Astrocyte (in vitro differentiated cells and primary cell): ENCODE results near the gene MFSD11. TPM values are rescaled to one million over a fixed set of nuclear protein-coding genes. Genes with fewer than 3 reads are reported as not detected.

ENCODE experiments used
- DNase-seq: peaks from one replicate; pipeline ENCODE4 v3.0.0-alpha.2; 2010; ENCODE audit warnings: low read depth
- FAIRE-seq: peaks from 2 replicates; lab custom pipeline; 2011; peaks lifted over from hg19 to GRCh38; lab: Jason Lieb, UNC
- H2AFZ ChIP-seq: 2 replicates; pipeline ENCODE4 v1.6.0; 2012; ENCODE audit warnings: low read depth, low read length, inconsistent platforms
- H3K27ac ChIP-seq: 2 replicates; pipeline ENCODE4 v1.5.1; 2011; ENCODE audit warnings: low read depth, low read length, inconsistent platforms
- H3K27me3 ChIP-seq: 2 replicates; pipeline ENCODE4 v1.6.0; 2011; ENCODE audit warnings: low read length, inconsistent platforms; ENCODE audit not compliant: insufficient read depth
- H3K36me3 ChIP-seq: 2 replicates; pipeline ENCODE4 v1.5.1; 2011; ENCODE audit warnings: low read length, inconsistent platforms; ENCODE audit not compliant: insufficient read depth
- H3K4me1 ChIP-seq: 2 replicates; pipeline ENCODE4 v1.5.1; 2011; ENCODE audit warnings: low read length, inconsistent platforms; ENCODE audit not compliant: insufficient read depth
- H3K4me2 ChIP-seq: 2 replicates; pipeline ENCODE4 v1.6.0; 2012; ENCODE audit warnings: low read length, inconsistent platforms
- H3K4me3 ChIP-seq: 2 replicates; pipeline ENCODE4 v1.5.1; 2011; ENCODE audit warnings: low read depth, mild to moderate bottlenecking, low read length, inconsistent platforms; ENCODE audit not compliant: insufficient read depth
- H3K79me2 ChIP-seq: 2 replicates; pipeline ENCODE4 v1.6.0; 2012; ENCODE audit warnings: mild to moderate bottlenecking, low read length, inconsistent platforms; ENCODE audit not compliant: insufficient read depth
- H3K9ac ChIP-seq: 2 replicates; pipeline ENCODE4 v1.6.0; 2012; ENCODE audit warnings: mild to moderate bottlenecking, low read length, inconsistent platforms
- H3K9me3 ChIP-seq: 2 replicates; pipeline ENCODE4 v1.5.1; 2012; ENCODE audit warnings: low read depth, mild to moderate bottlenecking, low read length, inconsistent platforms; ENCODE audit not compliant: insufficient read depth
- H4K20me1 ChIP-seq: 2 replicates; pipeline ENCODE4 v1.6.0; 2012; ENCODE audit warnings: low read length, inconsistent platforms; ENCODE audit not compliant: insufficient read depth
- H3K27ac Mint-ChIP-seq: one replicate; pipeline ENCODE4 v1.8.0; 2021; ENCODE audit warnings: mild to moderate bottlenecking, mixed read lengths; ENCODE audit not compliant: unreplicated experiment
- H3K27me3 Mint-ChIP-seq: one replicate; pipeline ENCODE4 v1.8.0; 2021; ENCODE audit warnings: low read depth, mixed read lengths; ENCODE audit not compliant: unreplicated experiment
- H3K36me3 Mint-ChIP-seq: one replicate; pipeline ENCODE4 v1.8.0; 2021; ENCODE audit warnings: low read depth, mixed read lengths; ENCODE audit not compliant: unreplicated experiment
- H3K4me1 Mint-ChIP-seq: one replicate; pipeline ENCODE4 v1.8.0; 2021; ENCODE audit warnings: low read depth, mixed read lengths; ENCODE audit not compliant: unreplicated experiment
- H3K4me3 Mint-ChIP-seq: one replicate; pipeline ENCODE4 v1.8.0; 2021; ENCODE audit warnings: mild to moderate bottlenecking, moderate library complexity, mixed read lengths; ENCODE audit not compliant: unreplicated experiment
- H3K9me3 Mint-ChIP-seq: one replicate; pipeline ENCODE4 v1.8.0; 2021; ENCODE audit warnings: mild to moderate bottlenecking, mixed read lengths; ENCODE audit not compliant: unreplicated experiment
- EZH2 ChIP-seq: IDR thresholded peaks from 2 replicates; pipeline ENCODE4 v1.6.1; 2012; ENCODE audit warnings: mild to moderate bottlenecking, low read length, inconsistent platforms; ENCODE audit not compliant: insufficient read depth
- total RNA-seq: library from RNA; stranded (reverse); gene quantifications from 2 replicates; pipeline ENCODE4 v1.2.1, GENCODE V29; 2021
- TF ChIP-seq, protein P1 (sequence below): IDR thresholded peaks from 2 replicates; pipeline ENCODE4 v1.5.1; 2011; ENCODE audit warnings: low read depth, mild to moderate bottlenecking, inconsistent platforms, low read length, moderate library complexity; ENCODE audit not compliant: insufficient read depth

Gene MFSD11
- total RNA-seq, 1 donor from 2014 or later, result 20.9 TPM

DNA sequence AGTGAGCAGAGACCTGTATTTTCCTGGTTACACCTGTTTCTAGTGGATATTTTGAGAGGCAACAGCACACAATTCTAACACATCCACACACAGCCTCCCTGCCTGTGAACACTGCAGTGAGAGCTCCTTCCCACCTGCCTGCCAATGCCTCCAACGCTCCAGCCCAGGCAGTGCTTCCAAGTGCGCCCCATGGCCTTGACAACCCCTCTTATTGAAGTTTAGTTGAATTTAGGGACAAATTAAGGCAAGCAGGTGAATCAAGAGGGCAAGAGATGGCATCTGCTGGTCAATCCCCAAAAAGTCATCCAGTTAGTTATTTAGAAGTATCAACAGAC, 22.5 kb upstream of the MFSD11 start:
- Histone ChIP-seq H3K4me1 (peaks cover 38% of the 10 kb centered on the region), H3K9me3 (no peaks in the 10 kb centered on the region), H3K4me3 (no peak overlapping the region), H3K4me2 (peak overlapping the region; percentile 78), H3K79me2 (peaks cover 48% of the 10 kb centered on the region), H2AFZ (no peak overlapping the region), H4K20me1 (peaks cover 65% of the 10 kb centered on the region), H3K36me3 (peaks cover 38% of the 10 kb centered on the region), H3K27ac (peak overlapping the region; percentile 99), H3K27me3 (no peaks in the 10 kb centered on the region), H3K9ac (peak overlapping the region; percentile 86)
- no peaks in the 10 kb centered on the region for H3K27me3 Mint-ChIP-seq
- TF ChIP-seq, protein P1, sequence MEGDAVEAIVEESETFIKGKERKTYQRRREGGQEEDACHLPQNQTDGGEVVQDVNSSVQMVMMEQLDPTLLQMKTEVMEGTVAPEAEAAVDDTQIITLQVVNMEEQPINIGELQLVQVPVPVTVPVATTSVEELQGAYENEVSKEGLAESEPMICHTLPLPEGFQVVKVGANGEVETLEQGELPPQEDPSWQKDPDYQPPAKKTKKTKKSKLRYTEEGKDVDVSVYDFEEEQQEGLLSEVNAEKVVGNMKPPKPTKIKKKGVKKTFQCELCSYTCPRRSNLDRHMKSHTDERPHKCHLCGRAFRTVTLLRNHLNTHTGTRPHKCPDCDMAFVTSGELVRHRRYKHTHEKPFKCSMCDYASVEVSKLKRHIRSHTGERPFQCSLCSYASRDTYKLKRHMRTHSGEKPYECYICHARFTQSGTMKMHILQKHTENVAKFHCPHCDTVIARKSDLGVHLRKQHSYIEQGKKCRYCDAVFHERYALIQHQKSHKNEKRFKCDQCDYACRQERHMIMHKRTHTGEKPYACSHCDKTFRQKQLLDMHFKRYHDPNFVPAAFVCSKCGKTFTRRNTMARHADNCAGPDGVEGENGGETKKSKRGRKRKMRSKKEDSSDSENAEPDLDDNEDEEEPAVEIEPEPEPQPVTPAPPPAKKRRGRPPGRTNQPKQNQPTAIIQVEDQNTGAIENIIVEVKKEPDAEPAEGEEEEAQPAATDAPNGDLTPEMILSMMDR, result no peak
- no peak for TF ChIP-seq EZH2
- no peak for DNase-seq
- FAIRE-seq, result no peak
- H3K9me3 Mint-ChIP-seq, result no peaks in the 10 kb centered on the region
- H3K4me1 Mint-ChIP-seq, result peaks cover 25% of the 10 kb centered on the region
- H3K4me3 Mint-ChIP-seq, result peak overlapping the region; percentile 36
- H3K27ac Mint-ChIP-seq, result peak overlapping the region; percentile 97
- peaks cover 14% of the 10 kb centered on the region for H3K36me3 Mint-ChIP-seq

DNA sequence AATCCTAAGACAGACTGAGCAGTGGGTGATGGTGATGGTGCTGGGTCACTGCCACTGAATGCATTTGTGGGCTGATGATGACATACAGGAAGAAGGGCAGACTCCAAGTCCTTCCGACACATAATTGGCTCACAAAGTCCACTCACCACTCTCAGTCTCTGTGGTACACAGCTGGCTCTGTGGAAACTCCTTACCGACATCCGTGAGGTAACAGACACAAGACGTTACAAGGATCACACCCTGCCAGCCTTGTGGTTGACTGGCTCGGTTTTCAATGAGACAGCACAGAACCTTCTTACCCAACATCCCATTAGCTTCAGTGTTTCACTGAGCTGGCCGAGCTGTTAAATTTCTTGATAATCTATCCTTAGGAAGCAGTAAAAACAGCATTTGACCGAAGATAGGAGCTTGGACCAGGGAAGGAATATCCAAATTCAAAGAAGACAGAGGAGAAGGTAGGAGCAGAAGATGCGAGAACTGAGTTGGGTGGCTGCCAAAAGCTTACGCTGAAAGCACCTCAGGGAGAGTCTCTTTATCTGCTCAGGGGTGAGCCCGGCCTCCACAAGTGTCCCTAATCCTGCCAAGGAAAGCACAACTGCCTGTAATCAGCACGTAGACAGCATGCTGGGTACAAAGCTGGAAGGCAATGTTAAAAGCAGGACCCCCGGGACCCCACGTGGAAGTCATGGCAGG, 21.6 kb upstream of the MFSD11 start:
- peaks cover 47% of the 10 kb centered on the region for H3K36me3 ChIP-seq
- FAIRE-seq, result peak; percentile 96
- peaks cover 53% of the 10 kb centered on the region for H3K79me2 ChIP-seq

More for the DNA sequence above, 21.6 kb upstream of the MFSD11 start:
- Histone ChIP-seq H3K4me3 (peak overlapping the region; percentile 40), H3K9ac (peak overlapping the region; percentile 86), H3K27ac (peak overlapping the region; percentile 99), H4K20me1 (peaks cover 70% of the 10 kb centered on the region), H3K9me3 (no peaks in the 10 kb centered on the region), H3K4me1 (peaks cover 35% of the 10 kb centered on the region), H2AFZ (no peak overlapping the region), H3K4me2 (peak overlapping the region; percentile 78), H3K27me3 (no peaks in the 10 kb centered on the region)
- TF ChIP-seq, protein P1, result no peak
- TF ChIP-seq EZH2, result no peak
- H3K4me3 Mint-ChIP-seq, result peak overlapping the region; percentile 47
- H3K27me3 Mint-ChIP-seq, result no peaks in the 10 kb centered on the region
- peaks cover 23% of the 10 kb centered on the region for H3K4me1 Mint-ChIP-seq
- peaks cover 14% of the 10 kb centered on the region for H3K36me3 Mint-ChIP-seq
- no peaks in the 10 kb centered on the region for H3K9me3 Mint-ChIP-seq
- H3K27ac Mint-ChIP-seq, result peak overlapping the region; percentile 97
- DNase-seq, result peak; percentile 100
